Measurements from ENCODE around the gene USP24. TPM values are rescaled to one million over a fixed set of nuclear protein-coding genes. Genes with fewer than 3 reads are reported as not detected.
"Not testable (repeated sequence)": the region's sequence is repeated elsewhere in the genome, so short reads cannot be mapped to it uniquely, and the experiment has no call there.

Gene USP24
- total RNA-seq, 1 experiment from 2014 or later = 22.8 TPM

DNA sequence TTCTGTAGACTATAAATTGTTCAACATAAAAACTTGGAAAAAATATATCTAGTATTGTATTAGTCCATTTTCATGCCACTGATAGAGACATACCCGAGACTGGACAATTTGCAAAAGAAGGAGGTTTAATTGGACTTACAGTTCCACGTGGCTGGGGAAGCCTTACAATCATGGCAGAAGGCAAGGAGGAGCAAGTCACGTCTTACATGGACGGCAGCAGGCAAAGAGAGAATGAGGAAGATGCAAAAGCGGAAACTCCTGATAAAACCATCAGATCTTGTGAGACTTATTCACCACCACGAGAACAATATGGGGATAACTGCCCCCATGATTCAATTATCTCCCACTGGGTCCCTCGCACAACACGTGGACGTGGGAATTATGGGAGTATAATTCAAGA, 15.4 kb downstream of the USP24 start:
- DNase-seq (ENCODE audit: low read depth) = not testable (repeated sequence)

DNA sequence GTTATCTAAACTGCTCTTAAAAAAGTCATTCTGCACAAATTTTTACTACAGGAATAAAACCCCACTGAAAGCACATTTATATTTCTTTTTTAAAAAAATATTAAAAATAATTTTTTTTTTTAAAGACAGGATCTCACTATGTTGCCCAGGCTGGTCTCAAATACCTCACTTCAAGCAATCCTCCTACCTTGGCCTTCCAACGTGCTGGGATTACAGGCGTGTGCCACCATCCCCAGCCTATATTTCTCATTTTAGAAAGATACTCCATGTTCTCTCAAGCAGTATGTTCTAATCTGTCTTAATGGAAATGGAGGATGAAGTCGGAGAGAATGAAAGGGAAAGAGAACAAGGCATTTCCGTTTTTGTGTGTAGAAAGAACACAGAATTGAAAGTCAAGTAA, 17.1 kb downstream of the USP24 start:
- no peak for DNase-seq (ENCODE audit: low read depth)

DNA sequence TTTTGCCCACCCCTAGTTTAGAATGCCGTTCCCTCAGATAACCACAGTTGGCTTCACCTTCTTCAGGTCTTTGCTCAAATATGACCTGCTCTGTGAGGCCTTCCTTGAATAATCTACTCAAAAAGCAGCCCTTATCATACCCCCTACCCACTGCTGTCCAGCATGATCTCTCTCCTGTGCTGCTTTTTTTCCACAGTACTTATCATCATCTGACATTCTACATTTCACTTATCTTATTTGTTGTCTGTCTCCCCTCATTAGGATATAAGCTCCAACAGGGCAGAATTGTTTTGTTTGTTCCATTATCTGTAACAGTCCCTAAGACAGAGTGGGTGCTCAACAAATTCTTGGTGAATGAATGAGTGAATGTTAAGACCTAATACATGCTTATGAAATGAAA, 18.1 kb downstream of the USP24 start:
- no peak for DNase-seq (ENCODE audit: low read depth)

DNA sequence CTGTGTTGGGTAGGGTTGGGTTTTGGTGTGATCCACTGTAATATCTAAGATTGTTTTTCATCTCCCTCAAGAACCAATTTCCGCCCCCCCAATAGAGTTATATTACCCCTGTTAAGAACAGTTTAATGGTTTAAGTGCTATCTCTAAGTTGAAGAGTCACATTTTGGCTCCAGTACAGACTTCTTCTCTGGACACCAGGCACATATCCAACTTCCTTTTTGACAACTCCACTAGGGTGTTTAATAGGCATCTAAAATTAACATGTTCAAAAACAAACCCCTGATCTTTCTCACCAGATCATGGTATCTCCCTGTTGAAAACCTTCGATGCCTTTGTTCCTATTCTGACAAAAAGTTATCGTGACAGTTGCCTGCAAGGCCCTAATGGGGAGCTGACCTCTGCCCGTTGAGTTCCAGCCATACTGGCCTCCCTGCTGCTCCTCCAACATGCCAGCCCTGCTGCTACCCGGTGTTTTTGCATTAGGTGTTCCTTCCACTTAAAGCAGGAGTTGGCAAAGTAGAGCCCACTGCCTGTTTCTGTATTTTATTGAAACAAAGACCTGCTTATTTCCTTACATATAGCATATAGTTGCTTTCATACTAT, 18.6 kb downstream of the USP24 start:
- peak; percentile 31 for DNase-seq (ENCODE audit: low read depth)

DNA sequence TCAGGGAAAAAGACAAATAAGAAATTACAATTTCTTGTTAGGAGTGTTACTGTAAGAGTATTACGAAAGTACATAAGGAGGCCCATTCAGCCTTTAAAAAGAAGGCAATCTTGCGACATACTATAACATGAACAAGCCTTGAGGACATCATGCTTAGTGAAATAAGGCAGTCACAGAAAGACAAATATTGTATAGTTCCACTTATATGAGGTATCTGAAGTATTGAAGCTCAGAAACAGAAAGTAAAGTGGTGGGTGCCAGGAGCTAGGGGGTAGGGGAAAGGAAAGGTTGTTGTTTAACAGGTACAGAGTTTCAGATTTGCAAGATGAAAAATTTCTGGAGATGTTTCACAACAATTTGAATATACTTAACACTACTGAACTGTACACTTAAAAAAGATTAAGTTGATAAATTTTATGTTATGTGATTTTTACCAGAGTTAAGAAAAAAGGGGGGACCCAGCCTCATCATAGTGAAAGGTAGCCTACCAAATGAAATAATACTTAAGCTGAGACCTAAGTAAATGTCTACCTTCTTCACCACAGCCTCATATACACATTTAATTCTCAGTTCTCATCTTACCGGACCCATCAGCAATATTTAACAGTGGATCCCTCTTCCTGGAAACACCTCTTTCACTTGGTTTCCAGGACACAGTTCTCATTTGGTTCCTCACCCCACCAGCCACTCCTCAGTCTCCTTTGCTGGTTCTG, 19.5 kb downstream of the USP24 start:
- no peak for DNase-seq (ENCODE audit: low read depth)

DNA sequence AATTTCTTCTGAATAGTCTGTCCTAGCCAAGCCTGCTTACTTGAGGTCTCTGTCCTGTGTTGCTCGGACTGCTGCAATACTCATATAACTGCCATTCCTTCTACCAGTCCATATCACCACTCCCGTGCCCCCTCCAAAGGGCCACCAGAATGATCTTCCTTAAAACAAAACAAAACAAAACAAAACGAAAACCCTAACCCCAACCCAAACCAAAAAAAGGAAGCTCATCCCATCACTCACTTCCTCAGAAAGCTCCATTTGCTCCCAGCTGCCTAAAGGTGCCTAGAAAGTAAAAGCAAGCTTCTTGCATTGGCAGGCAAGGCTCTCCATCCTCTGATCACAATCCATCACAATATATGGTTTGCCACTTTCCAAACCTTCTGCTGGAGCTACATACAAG, 20.3 kb downstream of the USP24 start:
- no peak for DNase-seq (ENCODE audit: low read depth)

DNA sequence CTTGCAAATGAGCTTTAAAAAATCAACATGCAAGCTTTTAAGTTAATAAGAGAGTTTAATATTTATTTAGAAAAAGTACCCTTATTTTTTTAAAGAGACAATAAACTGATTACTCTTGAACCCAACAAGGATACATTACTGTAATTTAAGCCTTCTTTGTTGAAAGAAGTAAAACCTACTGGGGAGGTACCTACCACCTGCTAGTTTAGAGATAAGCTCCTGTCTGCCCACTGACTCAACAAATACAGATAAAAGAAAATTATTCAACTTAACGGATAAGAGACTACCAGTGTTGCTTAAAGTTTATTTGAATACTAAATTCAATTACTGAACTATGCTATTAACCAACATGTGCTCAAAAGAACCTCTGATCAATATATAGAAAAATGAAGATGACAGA, 23.1 kb downstream of the USP24 start:
- no peak for DNase-seq (ENCODE audit: low read depth)

DNA sequence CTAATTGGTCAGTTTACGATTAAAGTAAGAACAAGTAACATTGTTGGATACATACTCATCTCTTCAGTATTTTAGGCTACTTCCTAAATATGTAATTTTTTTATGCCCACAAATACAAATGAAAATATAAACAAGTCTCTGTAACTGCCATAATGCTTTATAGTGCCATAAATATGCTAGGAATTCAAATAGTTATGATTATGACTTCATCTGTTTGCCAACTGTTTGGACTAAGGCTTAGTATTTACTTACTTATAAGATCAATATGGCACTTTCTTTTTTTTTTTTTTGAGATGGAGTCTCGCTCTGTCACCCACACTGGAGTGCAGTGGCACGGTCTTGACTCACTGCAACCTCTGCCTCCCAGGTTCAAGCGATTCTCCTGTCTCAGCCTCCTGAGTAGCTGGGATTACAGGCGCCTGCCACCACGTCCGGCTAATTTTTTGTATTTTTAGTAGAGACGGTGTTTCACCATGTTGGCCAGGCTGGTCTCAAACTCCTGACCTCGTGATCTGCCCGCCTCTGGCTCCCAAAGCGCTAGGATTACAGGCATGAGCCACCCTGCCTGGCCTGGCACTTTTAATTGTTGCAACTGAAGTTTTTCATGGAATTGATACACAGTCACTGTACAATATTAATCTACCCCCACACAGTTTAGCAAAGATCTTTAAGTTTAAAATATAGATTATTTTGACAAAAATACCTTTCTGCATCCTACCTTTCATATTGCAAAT, 23.8 kb downstream of the USP24 start:
- DNase-seq (ENCODE audit: low read depth) = not testable (repeated sequence)

DNA sequence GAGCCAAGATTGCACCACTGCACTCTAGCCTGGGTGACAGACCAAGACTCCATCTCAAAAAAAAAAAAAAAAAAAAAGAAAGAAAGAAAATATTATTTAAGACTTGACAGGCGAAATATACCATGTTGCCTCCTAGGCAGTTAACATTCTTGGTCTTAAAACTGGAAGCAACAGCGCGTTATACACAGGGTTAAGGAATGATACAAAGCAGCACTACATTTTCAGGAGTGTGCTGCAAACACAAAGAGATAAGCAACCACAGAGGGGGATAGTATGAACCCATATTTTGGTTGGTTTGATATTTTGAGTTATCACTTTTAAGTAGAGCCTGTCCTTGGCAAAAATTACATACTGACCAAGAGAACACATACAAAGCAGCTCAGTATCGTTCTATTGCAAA, 25.1 kb downstream of the USP24 start:
- DNase-seq (ENCODE audit: low read depth) = no peak

DNA sequence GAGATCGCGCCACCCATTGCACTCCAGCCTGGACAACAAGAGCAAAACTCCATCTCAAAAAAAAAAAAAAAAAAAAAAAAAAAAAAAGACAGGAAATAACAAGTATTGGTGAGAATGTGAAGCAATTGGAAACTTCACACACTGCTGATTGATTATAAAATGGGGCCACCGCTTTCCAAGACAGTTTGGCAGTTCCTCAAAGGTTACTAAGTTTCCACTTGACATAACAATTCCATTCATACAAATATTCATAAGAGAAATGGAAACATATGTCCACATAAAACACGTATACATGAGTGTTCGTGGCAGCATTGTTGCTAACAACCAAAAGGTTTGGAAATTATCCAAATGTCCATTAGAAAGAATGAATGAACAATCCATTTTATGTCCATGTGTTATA, 26.3 kb downstream of the USP24 start:
- no peak for DNase-seq (ENCODE audit: low read depth)

DNA sequence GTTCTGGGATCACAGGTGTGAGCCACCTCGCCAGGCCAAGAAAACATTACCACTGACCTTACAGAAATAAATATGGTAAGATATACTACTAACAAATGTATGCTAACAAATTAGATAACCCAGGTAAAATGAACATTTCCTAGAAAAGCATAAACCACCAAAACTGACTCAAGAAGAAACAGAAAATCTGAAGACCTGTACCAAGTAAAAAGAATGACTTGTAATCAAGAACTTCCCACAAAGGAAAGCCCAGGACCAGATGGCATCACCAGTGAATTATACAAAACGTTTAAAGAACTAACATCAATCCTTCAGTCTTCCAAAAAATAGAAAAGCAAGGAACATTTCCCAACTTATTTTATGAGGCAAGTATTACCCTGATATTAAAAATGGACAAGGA, 29.3 kb downstream of the USP24 start:
- DNase-seq (ENCODE audit: low read depth) = no peak

DNA sequence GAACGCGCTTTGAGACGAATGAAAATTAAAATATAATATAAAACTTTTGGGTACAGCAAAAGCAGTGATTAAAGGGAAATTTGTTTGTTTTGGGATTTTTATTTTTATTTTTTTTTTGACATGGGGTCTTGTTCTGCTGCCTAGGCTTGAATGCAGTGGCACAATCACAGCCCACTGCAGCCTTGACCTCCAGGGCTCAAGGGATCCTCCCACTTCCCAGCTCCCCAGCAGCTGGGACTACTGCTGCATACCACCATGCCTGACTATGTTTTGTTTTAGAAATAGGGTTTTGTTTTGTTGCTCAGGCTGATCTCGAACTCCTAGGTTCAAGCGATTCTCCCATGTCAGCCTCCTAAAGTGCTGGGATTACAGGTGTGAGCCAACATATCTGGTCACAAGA, 30.3 kb downstream of the USP24 start:
- no peak for DNase-seq (ENCODE audit: low read depth)

DNA sequence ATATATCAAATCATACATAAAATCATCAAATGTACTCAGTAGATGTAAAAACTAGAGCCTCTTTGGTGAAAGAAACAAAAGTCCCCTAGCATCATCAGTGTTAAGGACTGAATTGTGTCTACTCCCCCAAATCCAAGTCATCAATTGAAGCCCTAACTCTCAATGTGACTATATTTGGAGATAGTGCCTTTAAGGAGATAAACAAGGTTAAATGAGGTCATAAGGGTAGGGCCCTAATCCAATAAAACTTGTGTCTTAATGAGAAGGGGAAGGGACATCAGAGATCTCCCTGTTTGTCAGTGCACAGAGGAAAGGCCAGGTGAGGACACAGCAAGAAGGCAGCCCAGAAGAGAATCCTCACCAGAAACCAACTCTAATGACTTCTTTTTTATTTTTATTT, 33.5 kb downstream of the USP24 start:
- no peak for DNase-seq (ENCODE audit: low read depth)

DNA sequence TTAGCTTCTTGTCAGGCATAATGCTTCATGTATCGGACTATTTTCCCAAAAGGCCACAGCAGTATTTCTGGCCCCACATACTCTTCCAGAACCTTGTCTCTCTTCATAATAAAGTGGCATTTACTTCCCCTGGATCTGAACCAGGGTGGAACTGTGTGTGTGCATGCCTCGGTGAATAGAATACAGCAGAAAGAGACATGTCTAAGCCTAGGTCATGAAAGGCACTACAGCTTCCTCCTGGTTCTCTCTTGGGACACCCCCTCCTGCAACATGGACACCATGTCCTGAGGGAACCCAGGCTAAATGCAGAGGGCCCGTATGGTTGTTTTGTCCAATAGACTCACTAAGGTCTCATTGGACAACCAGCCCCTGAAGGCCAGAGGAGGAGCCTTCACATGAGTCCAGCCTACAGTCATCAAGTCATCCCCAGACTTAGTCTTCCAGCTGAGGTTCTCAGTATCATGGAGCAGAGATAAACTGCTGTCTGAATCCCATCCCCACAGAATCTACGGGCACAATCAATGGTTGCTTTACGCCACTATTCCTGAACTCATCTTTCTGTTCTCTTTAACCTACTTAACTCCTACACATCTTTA, 35.0 kb downstream of the USP24 start:
- DNase-seq (ENCODE audit: low read depth) = no peak

DNA sequence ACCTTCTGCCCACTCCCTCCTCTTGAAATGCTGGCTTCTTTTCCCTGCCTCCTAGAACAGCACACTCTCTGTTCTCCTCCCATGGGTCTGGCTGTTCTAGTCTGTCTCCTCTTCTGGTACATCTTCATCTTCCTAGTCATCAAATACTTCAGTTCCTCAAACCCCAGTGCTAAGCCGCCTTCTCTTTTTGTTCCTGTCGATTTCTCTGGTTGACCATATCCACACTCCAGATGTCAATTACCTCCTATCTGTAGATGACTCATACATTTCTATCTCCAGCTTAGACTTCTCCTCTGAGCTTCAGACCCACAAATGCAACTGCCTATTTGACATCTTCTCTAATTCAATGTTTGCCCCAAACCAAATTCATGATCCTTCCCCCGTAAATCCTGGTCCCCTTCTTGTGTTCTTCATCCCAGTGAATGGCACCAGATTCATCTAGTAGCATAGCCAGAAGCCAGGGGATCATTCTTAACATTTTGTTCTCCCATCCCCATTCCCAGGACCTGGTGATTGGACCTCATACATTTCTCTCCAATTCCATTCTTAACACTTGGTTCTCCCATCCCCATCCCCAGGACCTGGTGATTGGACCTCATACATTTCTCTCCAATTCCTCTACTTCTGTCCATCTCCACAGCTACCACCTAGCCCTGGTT, 35.9 kb downstream of the USP24 start:
- peak; percentile 5 for DNase-seq (ENCODE audit: low read depth)

DNA sequence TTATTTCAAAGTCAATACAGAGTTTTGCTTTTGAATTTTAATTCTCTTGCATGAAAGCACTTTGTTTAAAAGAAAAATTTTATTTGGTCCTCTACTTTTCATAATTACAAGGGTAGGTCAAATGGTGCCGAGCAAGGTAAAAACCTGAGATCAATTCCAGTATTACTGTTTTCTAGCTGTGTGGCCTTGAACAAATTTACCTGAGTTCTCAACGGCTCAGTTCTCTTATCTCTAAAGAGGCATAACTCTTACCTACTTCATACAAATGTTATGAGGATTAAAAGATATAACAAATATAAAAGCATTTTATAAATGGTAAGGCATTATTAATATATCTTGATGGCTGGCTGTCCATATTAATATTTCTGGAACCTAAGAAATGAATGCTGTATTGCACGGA, 42.5 kb downstream of the USP24 start:
- no peak for DNase-seq (ENCODE audit: low read depth)

DNA sequence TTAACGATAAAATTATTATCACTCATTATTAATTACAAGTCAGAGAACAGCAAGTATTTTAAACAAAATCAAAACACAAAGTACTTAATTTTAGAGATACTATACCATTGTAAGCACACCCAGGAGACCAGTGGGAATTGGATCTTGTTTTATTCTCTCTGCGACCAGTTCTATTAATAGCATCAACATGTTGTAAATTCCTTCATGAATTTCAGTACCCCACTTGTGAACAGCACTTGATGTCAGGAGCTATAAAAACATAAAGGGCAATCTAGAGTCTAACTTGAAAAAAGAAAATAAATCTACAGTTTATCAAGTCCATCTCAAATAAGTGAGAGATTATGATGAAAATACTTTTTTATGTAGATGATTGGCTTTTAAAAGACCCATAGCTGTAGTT, 42.9 kb downstream of the USP24 start:
- DNase-seq (ENCODE audit: low read depth) = no peak

DNA sequence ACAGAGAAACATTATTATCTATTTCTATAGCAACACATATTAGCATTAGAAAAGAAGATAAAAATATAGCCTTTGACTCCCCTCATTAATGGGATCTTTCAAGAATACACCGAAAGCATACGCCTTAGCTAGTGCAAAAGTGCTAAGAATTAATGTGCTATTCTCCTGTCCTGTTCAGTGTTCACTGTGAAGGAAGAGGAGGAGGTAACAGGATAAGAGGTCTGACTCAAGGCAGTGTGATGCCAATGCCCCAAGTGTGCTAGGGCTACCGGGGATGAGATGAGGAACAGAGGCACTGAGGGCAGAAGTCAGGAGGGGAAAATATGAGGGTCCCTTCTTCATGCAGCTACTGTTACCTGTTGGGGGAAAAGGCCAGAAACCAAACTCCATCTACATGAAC, 43.5 kb downstream of the USP24 start:
- DNase-seq (ENCODE audit: low read depth) = no peak

DNA sequence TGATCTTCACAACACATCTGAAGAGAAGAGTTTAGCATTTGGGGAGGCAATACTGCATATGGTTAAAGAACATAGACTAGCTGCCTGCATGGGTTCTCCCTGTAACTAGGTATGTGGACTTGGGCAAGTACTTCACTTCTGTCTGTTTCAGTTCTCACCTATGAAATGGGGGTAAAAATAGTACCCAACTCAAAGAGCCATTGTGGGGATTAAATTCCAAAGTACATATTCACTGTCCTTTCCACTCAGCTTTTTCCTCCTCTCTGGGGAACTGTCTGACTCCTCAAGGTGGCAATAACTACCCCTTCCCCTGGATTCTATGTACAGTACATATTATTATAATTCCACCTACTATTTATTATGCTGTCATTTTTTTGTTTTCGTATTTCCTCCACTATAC, 44.7 kb downstream of the USP24 start:
- DNase-seq (ENCODE audit: low read depth) = no peak

DNA sequence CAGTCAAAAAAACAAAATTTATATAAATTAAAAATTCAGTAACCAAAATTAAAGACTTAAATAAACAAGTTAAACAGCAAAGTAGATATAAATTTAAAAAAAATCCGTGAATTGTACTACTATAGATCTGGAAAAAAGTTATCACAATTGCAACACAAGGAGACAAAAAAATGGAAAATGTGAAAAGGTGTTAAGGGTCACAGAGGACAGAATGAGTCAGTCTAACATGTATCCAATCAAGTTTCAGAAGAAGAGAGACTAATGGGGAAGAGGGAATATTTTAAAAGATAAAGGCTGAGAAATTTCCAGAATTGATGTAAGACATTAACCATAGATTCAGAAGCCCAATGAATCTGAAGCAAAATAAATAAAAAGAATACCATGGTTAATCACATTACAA, 46.0 kb downstream of the USP24 start:
- DNase-seq (ENCODE audit: low read depth) = no peak

DNA sequence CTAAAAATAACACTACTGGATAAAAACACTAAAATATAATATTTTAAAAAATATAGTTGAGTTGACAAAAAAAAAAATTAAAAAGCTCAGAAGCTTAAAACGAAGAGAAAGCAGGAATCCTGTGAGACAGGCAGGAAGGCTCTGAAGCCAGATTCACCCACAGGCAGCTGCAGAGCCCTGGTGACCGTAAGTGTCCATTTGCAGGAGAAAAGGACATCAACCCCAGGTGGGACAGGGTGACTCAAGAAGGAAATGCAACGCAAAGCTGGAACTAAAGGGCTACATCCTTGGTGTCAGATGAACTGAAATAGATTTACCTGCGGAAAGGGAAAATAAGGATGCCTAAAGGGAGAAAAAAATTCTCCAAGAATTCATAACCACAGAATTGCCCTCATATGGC, 46.8 kb downstream of the USP24 start:
- DNase-seq (ENCODE audit: low read depth) = no peak

DNA sequence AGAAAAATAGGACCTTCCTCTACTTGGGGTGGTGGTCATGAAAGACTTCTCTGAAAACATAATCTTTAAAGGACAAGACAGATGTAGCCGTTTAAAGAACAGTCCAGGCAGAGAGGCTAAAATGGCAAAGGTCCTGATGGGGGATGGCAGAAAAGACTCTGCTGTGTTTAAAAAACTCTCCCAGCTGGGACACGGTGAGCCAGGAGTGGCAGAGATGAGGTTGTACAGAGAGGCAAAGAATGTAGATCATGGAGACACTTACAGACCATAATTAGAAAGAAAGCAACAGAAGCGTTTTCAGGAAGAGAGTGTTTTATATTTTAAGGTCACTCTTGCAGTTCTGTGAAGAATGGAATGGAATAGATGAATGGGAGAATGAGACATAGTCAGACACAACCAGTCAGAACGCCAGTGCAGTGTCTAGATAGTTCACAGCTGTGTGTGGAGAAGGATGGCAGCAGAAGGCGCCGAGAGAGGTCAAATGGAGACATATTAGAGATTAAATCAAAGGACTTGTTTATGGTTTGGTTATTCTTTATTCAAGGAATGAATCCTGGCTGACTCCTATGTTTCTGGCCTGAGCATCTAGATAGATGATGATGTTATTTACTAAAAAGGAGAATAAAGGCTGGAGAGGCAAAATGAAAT, 47.8 kb downstream of the USP24 start:
- DNase-seq (ENCODE audit: low read depth) = no peak

Data from M059J (cell line).